Activated CD8-positive, alpha-beta memory T cell treated with anti-CD3 and anti-CD28 coated beads, Interleukin-2, amount 10 ng/mL, durations not matched to agents 7 days and 5 days (primary cell): ENCODE measurements around the gene CCDC51. TPM values are rescaled to one million over a fixed set of nuclear protein-coding genes. Genes with fewer than 3 reads are reported as not detected.

Experiments used
- ATAC-seq: fragments of 150-1000 bp; cut with Tn5 transposase; one replicate; pipeline ENCODE4 v1.10.0; 2021; ENCODE audit warnings: moderate library complexity
- CTCF ChIA-PET: fragments of 350-600 bp; sonication (Branson Sonifier 250); formaldehyde crosslinking; loops from one replicate; lab custom pipeline; 2021; ENCODE audit warnings: antibody characterized with exemption; lab: Charles Lee
- DNase-seq: peaks from one replicate; pipeline ENCODE4 v3.0.0-alpha.2; 2020
- H3K27ac Mint-ChIP-seq: one replicate; pipeline ENCODE4 v1.8.0; 2021; ENCODE audit warnings: mild to moderate bottlenecking, mixed read lengths
- H3K27me3 Mint-ChIP-seq: one replicate; pipeline ENCODE4 v1.8.0; 2021; ENCODE audit warnings: mixed read lengths
- H3K36me3 Mint-ChIP-seq: one replicate; pipeline ENCODE4 v1.8.0; 2021; ENCODE audit warnings: mild to moderate bottlenecking, mixed read lengths
- H3K4me1 Mint-ChIP-seq: one replicate; pipeline ENCODE4 v1.8.0; 2021; ENCODE audit warnings: mixed read lengths
- H3K4me3 Mint-ChIP-seq: one replicate; pipeline ENCODE4 v1.8.0; 2021; ENCODE audit warnings: mild to moderate bottlenecking, moderate library complexity, mixed read lengths
- H3K9me3 Mint-ChIP-seq: one replicate; pipeline ENCODE4 v1.8.0; 2022; ENCODE audit warnings: low read depth, mixed read lengths
- total RNA-seq, 2 experiments: library from RNA; stranded (reverse); gene quantifications; one replicate each; pipeline ENCODE4 v1.2.3, GENCODE V29; 2021

CCDC51 gene
- total RNA-seq, 2 experiments from 2014 or later: 18.4 to 21.9 TPM

GRCh38 chr3:48472923-48473616 lies 33.2 kb upstream of the CCDC51 start:
- Mint-ChIP-seq H3K9me3 (no peaks in the 10 kb centered on the region), H3K4me1 (peaks cover 73% of the 10 kb centered on the region), H3K4me3 (peak overlapping the region; percentile 85), H3K36me3 (peaks cover 33% of the 10 kb centered on the region), H3K27ac (peak overlapping the region; percentile 95), H3K27me3 (no peaks in the 10 kb centered on the region)
- ATAC-seq: peak; percentile 88
- DNase-seq: peak; percentile 99
- CTCF ChIA-PET: interaction anchor here (0.9 to 9.7 kb wide), 17 partner anchors 12 to 184 kb away, joined by 3 to 101 read pairs (median 5); partner anchors contain the start of genes ATRIP, CCDC51, PFKFB4 and SHISA5

GRCh38 chr3:48472673-48472922 lies 32.7 kb upstream of the CCDC51 start:
- Mint-ChIP-seq H3K27ac (peak overlapping the region; percentile 95), H3K36me3 (peaks cover 35% of the 10 kb centered on the region), H3K4me3 (peak overlapping the region; percentile 85), H3K9me3 (no peaks in the 10 kb centered on the region), H3K4me1 (peaks cover 73% of the 10 kb centered on the region), H3K27me3 (no peaks in the 10 kb centered on the region)
- DNase-seq: no peak
- peak; percentile 35 for ATAC-seq
- CTCF ChIA-PET: interaction anchor here (0.9 to 9.7 kb wide), 16 partner anchors 12 to 184 kb away, joined by 3 to 101 read pairs (median 5); partner anchors contain the start of genes ATRIP, PFKFB4, SHISA5 and SLC26A6

- H3K9me3 Mint-ChIP-seq: no peaks in the 10 kb centered on the region
- H3K4me1 Mint-ChIP-seq: peaks cover 64% of the 10 kb centered on the region
- H3K36me3 Mint-ChIP-seq: peaks cover 51% of the 10 kb centered on the region
- ATAC-seq (no peak), DNase-seq (no peak)
- CTCF ChIA-PET: interaction anchor here (1.0 to 9.7 kb wide), 5 partner anchors 31 to 88 kb away, joined by 3 to 101 read pairs (median 3); partner anchors contain the start of genes CCDC51 and SHISA5
- no peaks in the 10 kb centered on the region for H3K27me3 Mint-ChIP-seq
- H3K27ac Mint-ChIP-seq: peak overlapping the region; percentile 85
- peak overlapping the region; percentile 55 for H3K4me3 Mint-ChIP-seq
Measured at GRCh38 chr3:48470286-48470685, 30.4 kb upstream of the CCDC51 start.

- DNase-seq (no peak), ATAC-seq (no peak)
- Mint-ChIP-seq H3K9me3 (no peaks in the 10 kb centered on the region), H3K27me3 (no peaks in the 10 kb centered on the region), H3K4me1 (peaks cover 59% of the 10 kb centered on the region), H3K36me3 (peaks cover 47% of the 10 kb centered on the region), H3K4me3 (peak overlapping the region; percentile 31), H3K27ac (peak overlapping the region; percentile 85)
- CTCF ChIA-PET: interaction anchor here (1.6 to 9.7 kb wide), 3 partner anchors 31 to 38 kb away, joined by 4 to 101 read pairs (median 46); partner anchors contain the start of gene SHISA5
Measured at GRCh38 chr3:48469046-48469915, 29.4 kb upstream of the CCDC51 start.

- H3K4me1 Mint-ChIP-seq: peaks cover 53% of the 10 kb centered on the region
- CTCF ChIA-PET: interaction anchor here (1.1 to 9.7 kb wide), 4 partner anchors 8 to 81 kb away, joined by 3 to 101 read pairs (median 9); partner anchors contain the start of gene SHISA5
- H3K9me3 Mint-ChIP-seq: no peaks in the 10 kb centered on the region
- H3K4me3 Mint-ChIP-seq: peak overlapping the region; percentile 88
- H3K36me3 Mint-ChIP-seq: peaks cover 47% of the 10 kb centered on the region
- no peaks in the 10 kb centered on the region for H3K27me3 Mint-ChIP-seq
- ATAC-seq (no peak), DNase-seq (no peak)
- H3K27ac Mint-ChIP-seq: peak overlapping the region; percentile 99
Measured at GRCh38 chr3:48468329-48468731, 28.4 kb upstream of the CCDC51 start.

- DNase-seq: no peak
- CTCF ChIA-PET: interaction anchor here (1.1 to 9.7 kb wide), 6 partner anchors 9 to 90 kb away, joined by 3 to 101 read pairs (median 10); partner anchors contain the start of gene SHISA5
- no peak for ATAC-seq
- Mint-ChIP-seq H3K27ac (peak overlapping the region; percentile 99), H3K27me3 (no peaks in the 10 kb centered on the region), H3K9me3 (no peaks in the 10 kb centered on the region), H3K4me1 (peaks cover 49% of the 10 kb centered on the region), H3K36me3 (peaks cover 43% of the 10 kb centered on the region), H3K4me3 (peak overlapping the region; percentile 88)
Measured at GRCh38 chr3:48467473-48468267, 27.8 kb upstream of the CCDC51 start.

- H3K4me1 Mint-ChIP-seq: peaks cover 49% of the 10 kb centered on the region
- DNase-seq (no peak), ATAC-seq (peak; percentile 6)
- no peaks in the 10 kb centered on the region for H3K27me3 Mint-ChIP-seq
- CTCF ChIA-PET: interaction anchor here (0.9 to 9.7 kb wide), 7 partner anchors 12 to 91 kb away, joined by 3 to 101 read pairs (median 5); partner anchors contain the start of gene SHISA5
- no peaks in the 10 kb centered on the region for H3K9me3 Mint-ChIP-seq
- peaks cover 43% of the 10 kb centered on the region for H3K36me3 Mint-ChIP-seq
- peak overlapping the region; percentile 88 for H3K4me3 Mint-ChIP-seq
- H3K27ac Mint-ChIP-seq: peak overlapping the region; percentile 99
Measured at GRCh38 chr3:48467110-48467454, 27.2 kb upstream of the CCDC51 start.

- Mint-ChIP-seq H3K36me3 (peaks cover 43% of the 10 kb centered on the region), H3K9me3 (no peaks in the 10 kb centered on the region), H3K27ac (peak overlapping the region; percentile 99), H3K27me3 (no peaks in the 10 kb centered on the region), H3K4me3 (peak overlapping the region; percentile 88), H3K4me1 (peaks cover 49% of the 10 kb centered on the region)
- ATAC-seq (peak; percentile 48), DNase-seq (peak; percentile 67)
- CTCF ChIA-PET: interaction anchor here (0.9 to 9.7 kb wide), 8 partner anchors 11 to 91 kb away, joined by 3 to 101 read pairs (median 6); partner anchors contain the start of genes CCDC51, SHISA5 and TMA7
Measured at GRCh38 chr3:48466386-48467109, 26.6 kb upstream of the CCDC51 start.

- peak; percentile 91 for DNase-seq
- Mint-ChIP-seq H3K27me3 (no peaks in the 10 kb centered on the region), H3K27ac (peak overlapping the region; percentile 99), H3K4me1 (peaks cover 52% of the 10 kb centered on the region), H3K4me3 (peak overlapping the region; percentile 88), H3K9me3 (no peaks in the 10 kb centered on the region), H3K36me3 (peaks cover 48% of the 10 kb centered on the region)
- ATAC-seq: peak; percentile 93
- CTCF ChIA-PET: interaction anchor here (1.0 to 9.7 kb wide), 7 partner anchors 10 to 92 kb away, joined by 3 to 101 read pairs (median 6); partner anchors contain the start of genes CCDC51, SHISA5 and TMA7
Measured at GRCh38 chr3:48465531-48466378, 25.8 kb upstream of the CCDC51 start.

GRCh38 chr3:48465237-48465530 lies 25.3 kb upstream of the CCDC51 start:
- H3K27ac Mint-ChIP-seq: peak overlapping the region; percentile 99

GRCh38 chr3:48464713-48465221 lies 24.8 kb upstream of the CCDC51 start:
- ATAC-seq (no peak), DNase-seq (no peak)
- Mint-ChIP-seq H3K27ac (peak overlapping the region; percentile 99), H3K9me3 (no peaks in the 10 kb centered on the region), H3K36me3 (peaks cover 53% of the 10 kb centered on the region), H3K4me3 (no peak overlapping the region), H3K27me3 (no peaks in the 10 kb centered on the region), H3K4me1 (peaks cover 50% of the 10 kb centered on the region)
- CTCF ChIA-PET: interaction anchor here (1.1 to 4.2 kb wide), 3 partner anchors 13 to 29 kb away, joined by 3 to 31 read pairs (median 17); no protein-coding TSS in a partner anchor

More at GRCh38 chr3:48465237-48465530, 25.3 kb upstream of the CCDC51 start:
- Mint-ChIP-seq H3K9me3 (no peaks in the 10 kb centered on the region), H3K4me3 (peak overlapping the region; percentile 88), H3K4me1 (peaks cover 52% of the 10 kb centered on the region), H3K27me3 (no peaks in the 10 kb centered on the region), H3K36me3 (peaks cover 53% of the 10 kb centered on the region)
- ATAC-seq (no peak), DNase-seq (no peak)
- CTCF ChIA-PET: interaction anchor here (4.2 kb wide), 1 partner anchor 29 kb away, joined by 31 read pairs; no protein-coding TSS in a partner anchor
